A549 (cell line): ENCODE measurements around the gene THOC2. TPM values are rescaled to one million over a fixed set of nuclear protein-coding genes. Genes with fewer than 3 reads are reported as not detected.
A peak's percentile ranks its signal among the peaks of the same experiment; 100 is the strongest.

ENCODE experiments used
- ATAC-seq, 2 experiments: fragments of 200-7000 bp in 1 of 2; fragments of >200 bp in 1 of 2; cut with Nextera tagmentation in 1 of 2; cut with Tn5 transposase in 1 of 2; 3 replicates each; pipeline versions ENCODE4 v1.8.0 to v1.9.1; 2018 to 2020; ENCODE audit warnings: mild to moderate bottlenecking in 1 of 2, moderate library complexity in 1 of 2
- CTCF ChIA-PET: fragments of 300-600 bp; sonication (Branson Sonifier 250); formaldehyde crosslinking; extraction: SDS; loops from one replicate; lab custom pipeline; 2021; ENCODE audit warnings: antibody characterized with exemption, inconsistent platforms; lab: Yijun Ruan, JAX
- POLR2A ChIA-PET: fragments of 350-600 bp; formaldehyde crosslinking; extraction: SDS; loops from one replicate; lab custom pipeline; 2021; ENCODE audit warnings: antibody characterized with exemption, inconsistent platforms; lab: Yijun Ruan, JAX
- DNase-seq, 2 experiments: peaks; one replicate each; pipeline versions ENCODE4 v3.0.0 to v3.0.0-alpha.2; 2011 to 2016; ENCODE audit warnings: low read depth in 1 of 2, low spot score in 1 of 2
- FAIRE-seq: peaks from 2 replicates; lab custom pipeline; 2011; peaks lifted over from hg19 to GRCh38; lab: Jason Lieb, UNC
- H3K27ac ChIP-seq, 2 experiments: fragments of >200 bp; sonication (Bioruptor Twin); formaldehyde crosslinking; 3 replicates each; pipeline ENCODE4 v1.5.1; 2016 to 2017
- H3K4me1 ChIP-seq: fragments of >200 bp; sonication (Bioruptor Twin); formaldehyde crosslinking; 3 replicates; pipeline ENCODE4 v1.6.1; 2016
- H3K4me2 ChIP-seq: fragments of >200 bp; sonication (Bioruptor Twin); formaldehyde crosslinking; 3 replicates; pipeline ENCODE4 v1.6.1; 2016
- H3K4me3 ChIP-seq: fragments of >200 bp; sonication (Bioruptor Twin); formaldehyde crosslinking; 3 replicates; pipeline ENCODE4 v1.5.1; 2016
- H3K9me3 ChIP-seq: fragments of >200 bp; sonication (Bioruptor Twin); formaldehyde crosslinking; 3 replicates; pipeline ENCODE4 v1.6.1; 2016
- BCL3 ChIP-seq: fragments of >200 bp; sonication (Bioruptor Twin); formaldehyde crosslinking; IDR thresholded peaks from 3 replicates; pipeline ENCODE4 v1.6.1; 2016
- CEBPB ChIP-seq, 2 experiments: fragments of >200 bp in 1 of 2; sonication (Bioruptor Twin) in 1 of 2; formaldehyde crosslinking in 1 of 2; IDR thresholded peaks; 2 replicates each; pipeline ENCODE4 v1.6.1; 2012 to 2016
- EHMT2 ChIP-seq: fragments of 200-600 bp; sonication (generic); IDR thresholded peaks from 2 replicates; pipeline ENCODE4 v1.6.1; 2016; ENCODE audit warnings: antibody characterized with exemption, low read depth, mild to moderate bottlenecking, moderate library complexity
- ESRRA ChIP-seq: fragments of 150-350 bp; IDR thresholded peaks from 2 replicates; pipeline ENCODE4 v1.6.1; 2014; ENCODE audit warnings: mild to moderate bottlenecking, low read length, borderline replicate concordance
- FOXS1 ChIP-seq: fragments of 250-450 bp; sonication (Bioruptor Pico); IDR thresholded peaks from 2 replicates; pipeline ENCODE4 v1.5.0; 2020; ENCODE audit warnings: mild to moderate bottlenecking, moderate library complexity
- HOXA7 ChIP-seq: fragments of 250-450 bp; sonication (Bioruptor Pico); IDR thresholded peaks from 2 replicates; pipeline ENCODE4 v1.5.0; 2020; ENCODE audit warnings: mild to moderate bottlenecking, moderate library complexity
- HOXB13 ChIP-seq: fragments of 250-450 bp; sonication (Bioruptor Pico); IDR thresholded peaks from 2 replicates; pipeline ENCODE4 v1.5.0; 2020; ENCODE audit warnings: low read depth, mild to moderate bottlenecking, moderate library complexity
- NFE2L2 ChIP-seq: fragments of 150-350 bp; conservative IDR thresholded peaks from 2 replicates; pipeline ENCODE4 v1.6.1; 2014; ENCODE audit warnings: low read length
- NPAS2 ChIP-seq: fragments of 250-450 bp; sonication (Bioruptor Pico); IDR thresholded peaks from 2 replicates; pipeline ENCODE4 v1.8.0; 2022; ENCODE audit warnings: mild to moderate bottlenecking, moderate library complexity, borderline replicate concordance
- PHF8 ChIP-seq: fragments of 200-600 bp; sonication (generic); IDR thresholded peaks from 2 replicates; pipeline ENCODE4 v1.6.1; 2016; ENCODE audit warnings: low read depth, mild to moderate bottlenecking, antibody characterized with exemption, moderate library complexity, borderline replicate concordance
- POLR2A ChIP-seq: IDR thresholded peaks from 2 replicates; pipeline ENCODE4 v1.6.1; 2012; ENCODE audit warnings: mild to moderate bottlenecking, low read length
- POLR2AphosphoS2 ChIP-seq: conservative IDR thresholded peaks from 2 replicates; pipeline ENCODE4 v1.6.1; 2012; ENCODE audit warnings: low read length, improper control_type of control experiment, inconsistent platforms
- RAD21 ChIP-seq, 2 experiments: fragments of >200 bp in 1 of 2; sonication (Bioruptor Twin) in 1 of 2; formaldehyde crosslinking in 1 of 2; IDR thresholded peaks in 1 of 2; conservative IDR thresholded peaks in 1 of 2; 2 replicates in 1 of 2; 3 replicates in 1 of 2; pipeline ENCODE4 v1.6.1; 2012 to 2018; ENCODE audit warnings: inconsistent platforms in 1 of 2
- RCOR1 ChIP-seq: fragments of 150-350 bp; IDR thresholded peaks from 2 replicates; pipeline ENCODE4 v1.6.1; 2014; ENCODE audit warnings: antibody characterized with exemption, low read length, low read depth
- REST ChIP-seq: fragments of 200-600 bp; sonication (generic); IDR thresholded peaks from 2 replicates; pipeline ENCODE4 v1.6.1; 2016; ENCODE audit warnings: antibody characterized with exemption, mild to moderate bottlenecking, moderate library complexity
- RFX5 ChIP-seq: fragments of 450-650 bp; IDR thresholded peaks from 2 replicates; pipeline ENCODE4 v1.7.1; 2014; ENCODE audit warnings: antibody characterized with exemption, mild to moderate bottlenecking, moderate library complexity
- RNF2 ChIP-seq: fragments of 200-600 bp; sonication (generic); IDR thresholded peaks from 2 replicates; pipeline ENCODE4 v1.6.1; 2016; ENCODE audit warnings: low read depth, mild to moderate bottlenecking, antibody characterized with exemption, moderate library complexity, borderline replicate concordance
- SMC3 ChIP-seq: fragments of >200 bp; sonication (Bioruptor Twin); formaldehyde crosslinking; IDR thresholded peaks from 3 replicates; pipeline ENCODE4 v1.6.1; 2018; ENCODE audit warnings: inconsistent platforms
- TFCP2L1 ChIP-seq: fragments of 250-450 bp; sonication (Bioruptor Pico); IDR thresholded peaks from 2 replicates; pipeline ENCODE4 v1.5.0; 2021; ENCODE audit warnings: mild to moderate bottlenecking
- ZC3H11A ChIP-seq: fragments of 450-650 bp; IDR thresholded peaks from 2 replicates; pipeline ENCODE4 v1.6.1; 2014; ENCODE audit warnings: antibody characterized with exemption, mild to moderate bottlenecking
- ZNF302 ChIP-seq: fragments of 250-450 bp; sonication (Bioruptor Pico); IDR thresholded peaks from 2 replicates; pipeline ENCODE4 v1.9.0; 2021; ENCODE audit warnings: inconsistent platforms, mild to moderate bottlenecking, moderate library complexity
- ZSCAN20 ChIP-seq: fragments of 250-450 bp; sonication (Bioruptor Pico); IDR thresholded peaks from 2 replicates; pipeline ENCODE4 v1.8.0; 2022; ENCODE audit warnings: mild to moderate bottlenecking, moderate library complexity
- WGBS: methylation state at CpG from one replicate; pipeline ENCODE4 v1.1.6; 2017; ENCODE audit errors: missing lambda C conversion rate; 5-methylcytosine and 5-hydroxymethylcytosine counted together
- polyA plus RNA-seq, 4 experiments: library from polyadenylated mRNA; depleted of rRNA in 3 of 4; stranded (reverse); fragments of >200 nt; fragmentation: RNase III in 1 of 4; extraction: RNeasy Plus Mini Kit Qiagen cat#74134 plus additional on column Dnase treatment in 1 of 4; gene quantifications; 2 replicates in 3 of 4; 3 replicates in 1 of 4; pipeline ENCODE4 v1.2.3, GENCODE V29; 2011 to 2017
- TF ChIP-seq, protein P1 (sequence below): IDR thresholded peaks from 2 replicates; pipeline ENCODE4 v1.6.1; 2012; ENCODE audit warnings: low read depth, borderline replicate concordance
- TF ChIP-seq, protein P2 (sequence below): fragments of 250-450 bp; sonication (Bioruptor Pico); IDR thresholded peaks from 2 replicates; pipeline ENCODE4 v1.5.0; 2020; ENCODE audit warnings: low read depth, mild to moderate bottlenecking, moderate library complexity

The THOC2 gene
- polyA plus RNA-seq, 2 of the 4 experiments (the other 2 are of a cell fraction): 62.0 to 155 TPM

DNA sequence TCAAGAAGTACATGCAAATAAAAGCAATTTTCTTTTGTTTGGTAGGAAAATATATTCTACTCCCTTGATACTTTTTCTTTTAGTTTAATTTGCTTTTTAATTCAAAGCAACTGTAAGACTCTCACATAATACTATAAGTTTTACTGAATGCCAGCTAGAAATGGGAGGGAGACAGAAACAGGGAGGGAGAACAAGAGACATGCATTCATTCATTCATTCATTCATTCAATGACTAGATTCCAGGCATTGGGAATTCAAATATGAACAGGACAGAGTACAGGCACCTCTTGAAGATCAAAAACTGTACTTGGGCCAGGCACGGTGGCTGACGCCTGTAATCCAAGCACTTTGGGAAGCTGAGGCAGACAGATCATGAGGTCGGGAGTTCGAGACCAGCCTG is 85.6 kb downstream of the THOC2 start:
- ChIA-PET POLR2A (no interaction called here), CTCF (no interaction called here)
- 95% methylated on average over 4 of the region's 4 CpGs for WGBS
- TF ChIP-seq ESRRA (no peak), POLR2AphosphoS2 (no peak), ZSCAN20 (no peak), TFCP2L1 (CRISPR knock-in tag) (no peak), NFE2L2 (no peak), FOXS1 (CRISPR knock-in tag) (no peak)
- H3K4me1 ChIP-seq: peaks cover 34% of the 10 kb centered on the region
- H3K4me3 ChIP-seq: no peak overlapping the region
- H3K9me3 ChIP-seq: no peaks in the 10 kb centered on the region
- ATAC-seq (no peak), DNase-seq (no peak), FAIRE-seq (no peak)
- peak overlapping the region in 1 of 2 experiments; percentile 33; a peak in 1 of 6 replicates for H3K27ac ChIP-seq
- no peak overlapping the region for H3K4me2 ChIP-seq

DNA sequence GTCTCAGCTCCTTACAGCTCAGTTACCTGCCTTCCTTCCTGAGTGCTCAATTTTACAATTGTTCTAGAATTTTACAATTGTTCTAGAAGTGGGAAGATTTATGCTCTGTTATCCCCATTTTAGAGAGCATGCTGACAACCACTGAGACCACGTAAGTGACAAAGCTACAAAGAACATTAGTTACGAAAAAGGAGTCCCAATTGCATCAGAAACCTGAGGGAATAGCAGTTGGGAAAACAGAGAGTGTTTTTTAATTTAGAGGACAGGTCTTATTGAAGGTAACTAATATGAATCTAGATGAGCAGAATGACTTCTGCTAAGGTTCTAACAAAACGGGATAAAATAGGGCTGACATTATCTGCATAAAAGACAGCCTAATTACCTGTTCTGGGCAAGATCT is 103.3 kb downstream of the THOC2 start:
- 0 out of 6 replicates have a peak overlapping the region, but pooled peaks of 1 of the 2 experiments have one; percentile 19 for H3K27ac ChIP-seq
- no peaks in the 10 kb centered on the region for H3K4me1 ChIP-seq
- peak; percentile 80 for FAIRE-seq
- no peak for ATAC-seq
- 95% methylated on average over 3 of the region's 3 CpGs for WGBS
- DNase-seq: no peak
- POLR2A ChIA-PET: no interaction called here
- no peaks in the 10 kb centered on the region for H3K9me3 ChIP-seq
- no peak overlapping the region for H3K4me3 ChIP-seq
- no peak overlapping the region for H3K4me2 ChIP-seq
- TF ChIP-seq POLR2A (no peak), ZNF302 (CRISPR knock-in tag) (no peak), RAD21 (conservative IDR thresholded peaks at IDR 0.05 in 1 of 2, IDR thresholded peaks at IDR 0.05 in 1 of 2) (no peak), ZSCAN20 (no peak), HOXA7 (CRISPR knock-in tag) (no peak), HOXB13 (CRISPR knock-in tag) (no peak), BCL3 (no peak), PHF8 (no peak), NPAS2 (CRISPR knock-in tag) (no peak)
- TF ChIP-seq, protein P1, sequence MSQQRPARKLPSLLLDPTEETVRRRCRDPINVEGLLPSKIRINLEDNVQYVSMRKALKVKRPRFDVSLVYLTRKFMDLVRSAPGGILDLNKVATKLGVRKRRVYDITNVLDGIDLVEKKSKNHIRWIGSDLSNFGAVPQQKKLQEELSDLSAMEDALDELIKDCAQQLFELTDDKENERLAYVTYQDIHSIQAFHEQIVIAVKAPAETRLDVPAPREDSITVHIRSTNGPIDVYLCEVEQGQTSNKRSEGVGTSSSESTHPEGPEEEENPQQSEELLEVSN: no peak
- CTCF ChIA-PET: interaction anchor here (0.9 kb wide), 1 partner anchor 15 kb away, joined by 4 read pairs; no protein-coding TSS in a partner anchor

DNA sequence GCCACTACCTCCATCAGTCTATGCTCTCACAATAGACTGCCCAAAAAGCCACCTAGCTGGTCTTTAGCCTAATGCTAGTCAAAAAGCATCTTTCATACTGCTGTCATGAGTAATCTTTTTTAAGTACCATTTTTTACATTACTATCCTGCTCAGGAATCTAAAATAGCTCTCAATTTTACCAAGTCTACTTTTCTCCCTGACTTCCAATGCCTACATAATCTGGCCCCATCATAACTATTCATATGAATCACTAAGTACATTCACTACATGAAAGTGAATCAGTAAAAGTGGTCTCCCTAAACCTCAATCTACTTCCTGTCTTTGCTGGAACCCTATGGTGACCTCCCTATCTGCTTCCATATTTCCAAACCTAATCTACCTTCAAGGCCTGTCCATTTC is 105.9 kb downstream of the THOC2 start:
- Histone ChIP-seq H3K4me1 (no peaks in the 10 kb centered on the region), H3K9me3 (no peaks in the 10 kb centered on the region), H3K4me2 (no peak overlapping the region), H3K4me3 (no peak overlapping the region), H3K27ac (no peak overlapping the region)
- FAIRE-seq: peak; percentile 32
- ChIA-PET POLR2A (no interaction called here), CTCF (no interaction called here)
- ATAC-seq: peak in 1 of 2 experiments; percentile 42; a peak in 2 of 6 replicates
- DNase-seq: no peak
- TF ChIP-seq CEBPB (IDR thresholded peaks at IDR 0.05): no peak
- TF ChIP-seq SMC3: no peak
- no peak for TF ChIP-seq REST
- TF ChIP-seq POLR2A: no peak
- TF ChIP-seq EHMT2: no peak
- no peak for TF ChIP-seq RCOR1
- no peak for TF ChIP-seq ESRRA
- TF ChIP-seq, protein P2, sequence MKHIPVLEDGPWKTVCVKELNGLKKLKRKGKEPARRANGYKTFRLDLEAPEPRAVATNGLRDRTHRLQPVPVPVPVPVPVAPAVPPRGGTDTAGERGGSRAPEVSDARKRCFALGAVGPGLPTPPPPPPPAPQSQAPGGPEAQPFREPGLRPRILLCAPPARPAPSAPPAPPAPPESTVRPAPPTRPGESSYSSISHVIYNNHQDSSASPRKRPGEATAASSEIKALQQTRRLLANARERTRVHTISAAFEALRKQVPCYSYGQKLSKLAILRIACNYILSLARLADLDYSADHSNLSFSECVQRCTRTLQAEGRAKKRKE (CRISPR knock-in tag): no peak
- TF ChIP-seq RNF2: no peak
- no peak for TF ChIP-seq ZSCAN20
- no peak for TF ChIP-seq RFX5
- TF ChIP-seq ZC3H11A: no peak
